PC-9 (cell line): Measurements from ENCODE around the gene CENPVL3. TPM values are rescaled to one million over a fixed set of nuclear protein-coding genes. Genes with fewer than 3 reads are reported as not detected.

Experiments
- BruUV-seq: library from RNA; stranded (reverse); fragments of 400-500 nt; replicated peaks from 2 replicates; lab custom pipeline; 2021; lab: Mats Ljungman, UMichigan
- CTCF ChIA-PET: fragments of 300-600 bp; sonication (Branson Sonifier 250); formaldehyde crosslinking; loops from one replicate; lab custom pipeline; 2022; ENCODE audit warnings: antibody characterized with exemption; lab: Charles Lee
- POLR2A ChIA-PET: fragments of 300-600 bp; sonication (Branson Sonifier 250); formaldehyde crosslinking; loops from one replicate; lab custom pipeline; 2022; ENCODE audit warnings: antibody characterized with exemption; ENCODE audit not compliant: unreplicated experiment; lab: Charles Lee
- DNase-seq, 2 experiments: peaks; one replicate each; pipeline versions ENCODE4 v3.0.0 to v3.0.0-alpha.2; 2015 to 2022; ENCODE audit warnings: mixed read lengths in 1 of 2
- H2AFZ ChIP-seq: fragments of 200-600 bp; sonication (generic); 2 replicates; pipeline ENCODE4 v1.8.1; 2017; ENCODE audit warnings: antibody characterized with exemption
- H3F3A ChIP-seq: fragments of 200-600 bp; sonication (generic); 2 replicates; pipeline ENCODE4 v1.8.1; 2017; ENCODE audit warnings: antibody characterized with exemption, mild to moderate bottlenecking, low read depth; ENCODE audit not compliant: insufficient read depth
- H3K27ac ChIP-seq: fragments of 200-600 bp; sonication (generic); 2 replicates; pipeline ENCODE4 v1.6.1; 2016; ENCODE audit warnings: mixed run types
- H3K27me3 ChIP-seq: fragments of 200-600 bp; sonication (generic); 2 replicates; pipeline ENCODE4 v1.6.1; 2016; ENCODE audit warnings: low read depth, mixed run types; ENCODE audit not compliant: insufficient read depth
- H3K36me3 ChIP-seq: fragments of 200-600 bp; sonication (generic); 2 replicates; pipeline ENCODE4 v1.6.1; 2016; ENCODE audit warnings: low read depth, mixed run types
- H3K4me1 ChIP-seq: fragments of 200-600 bp; sonication (generic); replicated peaks from 2 replicates; pipeline ENCODE4 v1.6.1; 2016; ENCODE audit warnings: mixed run types; ENCODE audit not compliant: insufficient read depth
- H3K4me2 ChIP-seq: fragments of 200-600 bp; sonication (generic); 2 replicates; pipeline ENCODE4 v1.6.1; 2017; ENCODE audit warnings: mixed run types
- H3K4me3 ChIP-seq: fragments of 200-600 bp; sonication (generic); 2 replicates; pipeline ENCODE4 v1.6.1; 2016; ENCODE audit warnings: mixed run types
- H3K79me2 ChIP-seq: fragments of 200-600 bp; sonication (generic); 2 replicates; pipeline ENCODE4 v1.6.1; 2017; ENCODE audit warnings: low read depth, mixed run types
- H3K9me2 ChIP-seq: fragments of 200-600 bp; sonication (generic); 2 replicates; pipeline ENCODE4 v1.8.1; 2017; ENCODE audit warnings: mild to moderate bottlenecking; ENCODE audit not compliant: insufficient read depth
- H3K9me3 ChIP-seq: fragments of 200-600 bp; sonication (generic); 2 replicates; pipeline ENCODE4 v1.8.1; 2016; ENCODE audit warnings: low read depth; ENCODE audit not compliant: insufficient read depth
- H4K20me1 ChIP-seq: fragments of 200-600 bp; sonication (generic); 2 replicates; pipeline ENCODE4 v1.8.1; 2017; ENCODE audit not compliant: insufficient read depth
- EZH2 ChIP-seq: fragments of 200-600 bp; sonication (generic); IDR thresholded peaks from 2 replicates; pipeline ENCODE4 v1.8.0; 2017; ENCODE audit warnings: antibody characterized with exemption, low read depth
- intact Hi-C: fragments of 100-400 bp; cut with micrococcal nuclease; formaldehyde crosslinking; loops from one replicate; pipeline ENCODE4 v1.10.0; 2022; ENCODE audit not compliant: unreplicated experiment
- total RNA-seq: library from RNA; stranded (reverse); gene quantifications from 2 replicates; pipeline ENCODE4 v1.2.3, GENCODE V29; 2021
- TF ChIP-seq, protein P1 (sequence below): fragments of 200-600 bp; sonication (generic); conservative IDR thresholded peaks from 2 replicates; pipeline ENCODE4 v1.6.1; 2017; ENCODE audit warnings: mixed run types, antibody characterized with exemption, mild to moderate bottlenecking, moderate library complexity

Gene CENPVL3
- total RNA-seq, 1 experiment from 2014 or later: not detected

DNA sequence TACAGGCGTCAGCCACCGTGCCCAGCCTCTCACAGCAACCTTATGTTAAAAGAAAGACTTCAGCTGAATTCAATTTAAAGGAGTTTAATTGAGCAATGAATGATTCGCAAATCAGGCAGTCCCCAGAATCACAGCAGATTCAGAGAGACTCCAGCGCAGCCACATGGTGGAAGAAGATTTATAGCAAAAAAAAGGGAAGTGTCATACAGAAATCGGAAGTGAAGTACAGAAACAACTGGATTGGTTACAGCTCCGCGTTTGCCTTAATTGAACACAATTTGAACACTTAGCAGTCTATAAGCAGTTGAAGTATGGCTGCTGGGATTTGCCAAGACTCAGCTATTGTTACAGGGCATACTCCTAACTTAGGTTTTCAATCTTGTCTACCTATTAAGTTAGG, 19.8 kb downstream of the CENPVL3 start:
- no peak overlapping the region for H3K27ac ChIP-seq
- POLR2A ChIA-PET: no interaction called here
- H3K79me2 ChIP-seq: no peaks in the 10 kb centered on the region
- CTCF ChIA-PET: no interaction called here
- no peaks in the 10 kb centered on the region for H3F3A ChIP-seq
- H3K4me2 ChIP-seq: no peak overlapping the region
- H3K9me3 ChIP-seq: no peaks in the 10 kb centered on the region
- H3K27me3 ChIP-seq: no peaks in the 10 kb centered on the region
- no peak for DNase-seq
- no peak overlapping the region for H3K4me3 ChIP-seq
- H4K20me1 ChIP-seq: no peaks in the 10 kb centered on the region
- no peaks in the 10 kb centered on the region for H3K4me1 ChIP-seq
- H3K9me2 ChIP-seq: no peaks in the 10 kb centered on the region
- no TSS peak for BruUV-seq
- H3K36me3 ChIP-seq: no peaks in the 10 kb centered on the region
- no peak for TF ChIP-seq EZH2
- TF ChIP-seq, protein P1, sequence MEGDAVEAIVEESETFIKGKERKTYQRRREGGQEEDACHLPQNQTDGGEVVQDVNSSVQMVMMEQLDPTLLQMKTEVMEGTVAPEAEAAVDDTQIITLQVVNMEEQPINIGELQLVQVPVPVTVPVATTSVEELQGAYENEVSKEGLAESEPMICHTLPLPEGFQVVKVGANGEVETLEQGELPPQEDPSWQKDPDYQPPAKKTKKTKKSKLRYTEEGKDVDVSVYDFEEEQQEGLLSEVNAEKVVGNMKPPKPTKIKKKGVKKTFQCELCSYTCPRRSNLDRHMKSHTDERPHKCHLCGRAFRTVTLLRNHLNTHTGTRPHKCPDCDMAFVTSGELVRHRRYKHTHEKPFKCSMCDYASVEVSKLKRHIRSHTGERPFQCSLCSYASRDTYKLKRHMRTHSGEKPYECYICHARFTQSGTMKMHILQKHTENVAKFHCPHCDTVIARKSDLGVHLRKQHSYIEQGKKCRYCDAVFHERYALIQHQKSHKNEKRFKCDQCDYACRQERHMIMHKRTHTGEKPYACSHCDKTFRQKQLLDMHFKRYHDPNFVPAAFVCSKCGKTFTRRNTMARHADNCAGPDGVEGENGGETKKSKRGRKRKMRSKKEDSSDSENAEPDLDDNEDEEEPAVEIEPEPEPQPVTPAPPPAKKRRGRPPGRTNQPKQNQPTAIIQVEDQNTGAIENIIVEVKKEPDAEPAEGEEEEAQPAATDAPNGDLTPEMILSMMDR: no peak
- no peak overlapping the region for H2AFZ ChIP-seq
- intact Hi-C loops: no loop called here

DNA sequence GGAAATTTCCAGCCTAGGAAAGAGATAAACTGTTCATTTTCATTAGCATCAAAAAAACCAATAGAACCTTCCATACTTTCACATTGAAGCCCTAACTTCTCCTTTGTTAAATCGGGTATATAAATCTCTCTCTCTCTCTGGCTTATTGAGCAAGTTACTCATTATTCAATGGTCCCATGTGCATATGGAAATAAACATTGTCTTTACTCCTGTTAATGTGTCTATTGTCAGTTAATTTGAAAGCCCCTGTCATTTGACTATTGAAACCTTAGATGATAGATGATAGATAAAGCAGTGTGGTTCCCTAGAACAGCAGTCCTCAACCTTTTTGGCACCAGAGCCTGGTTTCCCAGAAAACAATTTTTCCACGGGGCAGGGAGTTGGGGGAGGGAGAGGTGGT, 46.8 kb downstream of the CENPVL3 start:
- intact Hi-C loops: no loop called here
- Histone ChIP-seq H3K4me2 (no peak overlapping the region), H3K27ac (no peak overlapping the region), H3K4me1 (no peaks in the 10 kb centered on the region), H3K79me2 (no peaks in the 10 kb centered on the region), H3K4me3 (no peak overlapping the region), H3K36me3 (no peaks in the 10 kb centered on the region), H3F3A (no peaks in the 10 kb centered on the region), H2AFZ (no peak overlapping the region), H3K9me2 (no peaks in the 10 kb centered on the region), H3K27me3 (no peaks in the 10 kb centered on the region), H3K9me3 (no peaks in the 10 kb centered on the region), H4K20me1 (no peaks in the 10 kb centered on the region)
- POLR2A ChIA-PET: no interaction called here
- BruUV-seq: no TSS peak
- CTCF ChIA-PET: no interaction called here
- no peak for DNase-seq
- TF ChIP-seq EZH2: no peak
- TF ChIP-seq, protein P1: no peak

DNA sequence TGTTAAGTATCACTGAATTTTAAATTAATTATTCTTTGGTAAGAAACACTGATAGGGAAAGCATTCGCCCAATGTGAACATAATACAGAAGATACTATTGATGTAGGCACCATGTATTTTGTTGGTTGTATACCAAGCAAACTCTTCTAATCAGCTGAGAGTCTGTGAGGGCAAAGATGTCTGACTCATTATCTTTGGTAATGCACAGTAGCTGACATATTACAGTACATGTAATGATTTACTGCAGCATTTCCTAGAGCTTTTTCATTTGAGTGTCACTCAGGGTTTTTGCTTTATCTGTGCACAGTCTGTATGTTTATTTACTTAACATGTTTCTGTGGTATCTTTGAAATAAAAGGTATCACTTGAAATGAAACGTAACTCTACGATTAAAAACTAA, 49.2 kb downstream of the CENPVL3 start:
- ChIA-PET CTCF (no interaction called here), POLR2A (no interaction called here)
- Histone ChIP-seq H4K20me1 (no peaks in the 10 kb centered on the region), H3K27ac (no peak overlapping the region), H3K36me3 (no peaks in the 10 kb centered on the region), H3K9me3 (no peaks in the 10 kb centered on the region), H2AFZ (no peak overlapping the region), H3K9me2 (no peaks in the 10 kb centered on the region), H3K4me2 (no peak overlapping the region), H3F3A (no peaks in the 10 kb centered on the region), H3K4me3 (no peak overlapping the region), H3K79me2 (no peaks in the 10 kb centered on the region), H3K27me3 (no peaks in the 10 kb centered on the region), H3K4me1 (no peaks in the 10 kb centered on the region)
- TF ChIP-seq, protein P1: no peak
- TF ChIP-seq EZH2: no peak
- no TSS peak for BruUV-seq
- intact Hi-C loops: no loop called here
- DNase-seq: no peak
